ENCODE data around the gene ARSK.
A peak's percentile ranks its signal among the peaks of the same experiment; 100 is the strongest.

Gene ARSK, protein sequence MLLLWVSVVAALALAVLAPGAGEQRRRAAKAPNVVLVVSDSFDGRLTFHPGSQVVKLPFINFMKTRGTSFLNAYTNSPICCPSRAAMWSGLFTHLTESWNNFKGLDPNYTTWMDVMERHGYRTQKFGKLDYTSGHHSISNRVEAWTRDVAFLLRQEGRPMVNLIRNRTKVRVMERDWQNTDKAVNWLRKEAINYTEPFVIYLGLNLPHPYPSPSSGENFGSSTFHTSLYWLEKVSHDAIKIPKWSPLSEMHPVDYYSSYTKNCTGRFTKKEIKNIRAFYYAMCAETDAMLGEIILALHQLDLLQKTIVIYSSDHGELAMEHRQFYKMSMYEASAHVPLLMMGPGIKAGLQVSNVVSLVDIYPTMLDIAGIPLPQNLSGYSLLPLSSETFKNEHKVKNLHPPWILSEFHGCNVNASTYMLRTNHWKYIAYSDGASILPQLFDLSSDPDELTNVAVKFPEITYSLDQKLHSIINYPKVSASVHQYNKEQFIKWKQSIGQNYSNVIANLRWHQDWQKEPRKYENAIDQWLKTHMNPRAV

DNA sequence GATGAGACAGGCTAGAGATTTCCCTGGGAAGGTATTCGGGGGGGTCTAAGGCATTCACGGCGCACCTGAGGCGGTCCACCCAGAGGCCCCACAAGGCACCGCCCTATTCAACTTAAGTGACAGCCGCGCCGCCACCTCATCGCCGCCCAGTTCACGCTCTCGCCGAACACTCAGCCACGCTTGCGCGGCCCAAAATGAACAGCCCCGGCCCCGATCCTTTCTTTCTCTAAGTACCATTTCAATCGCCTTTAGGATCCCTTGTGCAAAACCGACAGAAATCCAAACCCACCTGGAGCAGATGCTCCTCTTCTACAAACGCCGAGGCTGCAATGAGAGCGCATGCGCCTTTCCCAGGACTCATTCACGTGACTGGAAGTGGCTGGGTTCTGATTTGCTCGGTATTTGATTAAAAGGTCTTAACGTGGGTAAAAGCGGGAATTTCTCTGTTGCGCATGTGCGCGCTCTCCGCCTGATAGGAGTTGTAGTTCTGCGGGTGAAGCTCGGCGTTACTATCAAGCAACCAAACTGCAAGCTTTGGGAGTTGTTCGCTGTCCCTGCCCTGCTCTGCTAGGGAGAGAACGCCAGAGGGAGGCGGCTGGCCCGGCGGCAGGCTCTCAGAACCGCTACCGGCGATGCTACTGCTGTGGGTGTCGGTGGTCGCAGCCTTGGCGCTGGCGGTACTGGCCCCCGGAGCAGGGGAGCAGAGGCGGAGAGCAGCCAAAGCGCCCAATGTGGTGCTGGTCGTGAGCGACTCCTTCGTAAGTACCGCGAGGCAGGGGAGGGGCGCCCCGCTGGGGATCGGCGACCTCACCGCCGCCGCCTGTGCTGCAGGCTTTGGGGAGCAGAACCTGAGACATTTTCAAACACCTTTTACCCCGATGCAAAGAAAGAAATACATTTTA is at the start of gene ARSK, which contains the start of gene SKIC3:
ARSK (plus strand) TSS at position 455 of the 902 bp plus-strand sequence; CDS start at position 633, 178 bp downstream.
SKIC3 (minus strand) TSS at position 331 of the 902 bp plus-strand sequence. CDS start 7,827 bp downstream, outside the sequence.
- DNase-seq (ENCODE audit: low spot score): peak; percentile 96

DNA sequence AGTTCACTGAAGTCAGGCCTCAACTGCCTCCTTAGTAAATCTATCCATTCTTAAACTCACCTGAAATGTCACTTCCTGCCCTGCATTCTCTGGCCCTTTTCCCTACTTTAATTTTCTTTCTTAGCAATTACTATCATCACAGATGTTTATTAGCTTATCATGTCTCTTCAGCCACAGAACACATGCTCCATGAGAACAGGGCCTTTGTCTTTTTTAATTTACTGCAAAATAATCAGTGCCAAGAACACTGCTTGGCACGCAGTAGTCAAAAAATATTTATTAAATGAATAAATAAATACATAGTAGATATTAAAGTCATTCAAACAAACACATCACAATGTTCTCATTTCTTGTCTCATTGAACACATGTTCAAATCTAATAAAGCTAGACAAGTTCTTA is 46.4 kb upstream of the ARSK start:
- DNase-seq (ENCODE audit: low spot score): no peak

GRCh38 chr5:95511606-95512005 is 43.3 kb upstream of the ARSK start:
- DNase-seq (ENCODE audit: low spot score): no peak

DNA sequence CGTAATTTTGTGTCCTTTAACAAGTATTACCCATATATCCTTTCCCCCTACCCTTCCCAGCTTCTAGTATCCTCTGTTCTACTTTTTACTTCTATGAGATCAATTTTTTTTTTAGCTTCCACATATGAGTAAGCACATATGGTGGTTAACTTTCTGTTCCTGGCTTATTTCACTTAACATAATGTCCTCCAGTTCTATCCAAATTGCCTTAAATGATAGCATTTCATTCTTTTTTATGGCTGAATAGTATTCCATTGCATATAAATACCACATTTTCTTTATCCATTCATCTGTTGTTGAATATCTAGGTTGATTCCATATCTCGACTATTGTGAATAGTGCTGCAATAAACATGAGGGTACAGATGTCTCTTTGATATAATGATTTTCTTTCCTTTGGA is 36.5 kb upstream of the ARSK start:
- DNase-seq (ENCODE audit: low spot score): no peak

DNA sequence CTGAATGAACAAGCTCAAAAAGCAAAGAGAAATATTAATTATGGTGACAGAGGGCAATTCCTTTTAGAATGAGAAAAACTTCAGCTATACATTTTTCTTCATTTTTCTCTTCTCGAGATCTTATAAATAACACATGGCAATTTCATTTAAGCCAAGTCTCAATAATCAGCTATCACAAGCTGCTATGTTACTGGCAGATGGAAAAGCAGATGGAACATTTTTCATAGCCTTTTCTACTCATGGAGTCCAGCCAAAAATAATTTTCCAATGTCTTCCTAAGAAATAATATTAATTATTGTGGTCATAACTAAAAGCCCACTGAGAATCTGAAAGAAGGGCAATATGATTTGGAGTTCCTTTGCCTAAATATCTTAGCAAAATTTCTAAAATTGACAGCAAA is 35.8 kb upstream of the ARSK start:
- no peak for DNase-seq (ENCODE audit: low spot score)

DNA sequence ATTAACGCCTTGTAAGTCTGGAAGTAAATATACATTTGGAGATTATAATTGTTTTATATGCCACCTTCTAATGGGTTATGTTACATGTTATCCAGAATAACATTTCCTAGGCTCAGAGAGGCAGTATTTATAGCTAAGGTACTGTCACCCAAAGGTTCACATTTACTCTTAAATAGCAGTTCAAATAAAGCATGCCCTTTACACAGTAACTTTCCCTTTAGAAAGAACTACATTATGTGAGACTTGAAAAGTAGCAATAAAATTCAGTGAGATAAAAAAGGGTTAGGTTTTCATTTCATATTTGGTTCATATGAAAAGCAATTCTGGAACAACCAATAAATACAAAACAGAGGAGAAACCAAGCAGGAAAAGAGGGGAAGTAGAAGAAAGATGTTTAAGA is 35.2 kb upstream of the ARSK start:
- no peak for DNase-seq (ENCODE audit: low spot score)

GRCh38 chr5:95520206-95520605 is 34.7 kb upstream of the ARSK start:
- DNase-seq (ENCODE audit: low spot score): no peak

GRCh38 chr5:95524423-95524822 is 30.5 kb upstream of the ARSK start:
- no peak for DNase-seq (ENCODE audit: low spot score)

DNA sequence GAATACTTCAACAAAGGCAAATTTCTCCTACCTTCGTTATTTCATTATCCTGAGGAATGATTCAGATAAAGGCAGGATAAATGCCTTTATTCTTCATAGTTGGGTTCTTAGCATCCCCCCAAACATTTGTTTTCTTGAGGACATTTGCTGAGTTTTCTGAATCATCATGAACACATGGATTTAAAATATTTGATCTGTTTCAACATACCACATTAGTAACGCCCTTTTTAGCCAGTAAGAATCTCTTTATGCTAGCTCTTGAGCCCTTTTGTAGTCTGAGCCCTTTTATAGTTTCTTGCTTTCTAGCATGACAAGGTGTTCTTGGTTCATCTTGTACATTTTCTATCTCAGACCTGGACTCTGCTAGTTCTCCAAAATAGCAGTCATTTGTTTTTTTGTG is 28.0 kb upstream of the ARSK start:
- no peak for DNase-seq (ENCODE audit: low spot score)

- DNase-seq (ENCODE audit: low spot score): no peak
Observed at GRCh38 chr5:95528565-95528964, 26.3 kb upstream of the ARSK start.

- peak; percentile 74 for DNase-seq (ENCODE audit: low spot score)
Observed at GRCh38 chr5:95530416-95530815, 24.5 kb upstream of the ARSK start.

- DNase-seq (ENCODE audit: low spot score): no peak
Observed at GRCh38 chr5:95531491-95531890, 23.4 kb upstream of the ARSK start.

GRCh38 chr5:95532415-95532814 is 22.5 kb upstream of the ARSK start:
- no peak for DNase-seq (ENCODE audit: low spot score)

DNA sequence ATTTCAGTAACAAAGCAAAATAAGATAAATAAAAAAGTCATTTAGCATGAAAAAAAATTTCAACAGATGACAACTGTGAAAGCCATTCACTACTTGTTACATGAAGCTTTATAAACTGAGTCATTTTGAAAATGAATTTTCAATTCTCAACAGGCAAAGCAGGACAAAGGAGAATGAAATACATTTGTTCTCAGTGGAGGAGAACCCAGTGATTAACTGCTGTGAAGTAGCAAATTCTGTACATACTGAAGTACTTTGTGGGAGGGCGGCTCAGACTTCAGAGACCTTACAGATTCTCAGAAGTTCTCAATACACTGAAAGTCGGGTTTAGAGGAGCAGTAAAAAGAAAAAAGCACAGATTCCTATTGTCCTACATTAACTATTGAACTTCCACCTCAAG is 21.8 kb upstream of the ARSK start:
- no peak for DNase-seq (ENCODE audit: low spot score)

GRCh38 chr5:95533761-95534160 is 21.1 kb upstream of the ARSK start:
- DNase-seq (ENCODE audit: low spot score): peak; percentile 6

GRCh38 chr5:95537501-95537900 is 17.4 kb upstream of the ARSK start:
- DNase-seq (ENCODE audit: low spot score): peak; percentile 3

DNA sequence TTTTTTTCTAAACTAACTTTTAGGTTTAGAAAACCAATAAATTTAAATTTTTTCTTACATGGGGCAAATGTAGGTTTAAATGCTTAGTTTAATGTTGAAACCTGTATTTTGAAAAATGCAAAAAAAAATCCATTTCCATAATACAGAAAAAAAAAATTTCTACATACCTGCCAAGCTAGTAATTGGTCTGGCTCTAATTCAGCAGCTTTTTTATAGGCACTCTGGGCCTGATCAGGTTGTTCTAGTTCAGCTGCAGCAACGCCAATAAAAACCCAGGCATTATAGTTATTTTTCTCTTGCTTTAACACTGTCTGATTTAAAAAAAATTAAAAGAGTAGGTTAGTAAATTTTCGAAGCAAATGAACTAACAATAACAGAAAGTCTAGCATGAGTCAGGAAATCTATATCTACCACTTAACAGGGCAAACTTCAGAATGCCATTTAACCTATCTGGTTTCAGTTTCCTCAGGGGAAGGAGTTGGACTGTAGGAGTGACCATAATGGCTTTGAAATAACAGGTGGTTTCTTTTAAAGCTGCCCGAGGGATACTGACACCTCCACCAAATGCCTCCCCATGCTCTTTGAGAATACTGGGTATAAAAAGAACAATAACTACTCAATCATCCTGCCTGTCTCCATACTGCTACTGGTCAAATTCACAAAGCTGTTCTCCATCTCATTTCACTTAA is 11.7 kb upstream of the ARSK start:
- DNase-seq (ENCODE audit: low spot score): no peak

GRCh38 chr5:95549030-95549429 is 5.9 kb upstream of the ARSK start:
- no peak for DNase-seq (ENCODE audit: low spot score)

- DNase-seq (ENCODE audit: low spot score): no peak
Observed at GRCh38 chr5:95554331-95554646, 612 bp upstream of the ARSK start.

DNA sequence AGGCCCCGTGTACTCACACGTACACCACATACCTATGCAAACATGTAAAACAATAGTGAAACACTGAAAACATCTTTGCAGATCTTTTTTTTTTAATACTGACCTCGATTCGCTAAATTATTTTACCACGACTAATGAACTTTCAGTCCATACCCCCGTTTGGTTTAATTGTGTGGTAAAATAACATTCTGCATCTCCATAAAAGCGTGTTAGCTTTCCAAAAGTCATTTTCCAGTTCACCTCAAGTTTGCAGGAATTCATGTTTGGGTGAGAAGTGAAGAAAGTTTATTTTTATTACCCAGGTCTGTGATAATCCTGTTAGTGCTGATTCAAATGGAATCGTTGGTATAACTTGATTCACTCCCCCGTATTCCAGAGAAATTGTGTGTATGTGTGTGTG is 652 bp downstream of the ARSK start:
- DNase-seq (ENCODE audit: low spot score): no peak

DNA sequence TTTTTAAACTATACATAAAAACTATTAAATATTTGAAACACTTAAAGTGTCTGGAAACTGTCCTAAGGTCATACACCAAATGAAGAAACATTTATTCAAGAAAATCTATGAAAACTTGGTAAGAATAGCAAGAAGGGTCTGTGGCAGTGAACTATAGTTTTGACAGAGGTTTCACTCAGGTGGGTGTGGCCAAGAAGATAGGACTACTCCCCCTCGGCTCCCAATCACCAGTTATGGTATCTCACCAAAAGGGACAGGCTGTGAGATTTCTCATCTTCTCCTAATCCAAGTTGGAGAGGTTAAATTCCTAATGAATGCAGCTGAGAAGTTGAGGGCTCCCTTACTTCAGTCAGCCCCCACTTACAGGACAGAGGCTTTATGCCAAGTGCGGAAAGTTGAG is 2.9 kb downstream of the ARSK start:
- no peak for DNase-seq (ENCODE audit: low spot score)

GRCh38 chr5:95562282-95562681 is 7.4 kb downstream of the ARSK start:
- no peak for DNase-seq (ENCODE audit: low spot score)
